ENCODE data around the gene PTPN3.

Gene PTPN3

DNA sequence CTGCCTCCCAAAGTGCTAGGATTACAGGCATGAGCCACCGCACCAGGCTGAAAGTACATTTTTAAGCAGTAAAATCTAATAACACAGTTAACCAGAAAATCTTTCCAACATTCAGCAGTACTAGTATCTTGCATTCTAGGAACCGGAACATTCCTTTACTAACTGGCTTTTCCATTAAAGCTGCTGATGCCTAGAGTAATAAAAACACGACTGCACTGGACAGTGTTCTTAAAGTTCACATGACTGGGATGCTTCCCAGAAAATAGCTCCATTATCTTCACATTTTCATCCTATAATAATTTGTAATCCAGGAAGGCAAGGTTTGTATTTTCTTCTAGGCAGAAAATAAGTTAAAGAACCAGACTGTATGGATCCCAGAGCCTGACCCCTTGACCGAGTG lies 9.8 kb downstream of the PTPN3 start:
- no peak overlapping the region for H3K9ac ChIP-seq (ENCODE audit: low read depth, low read length)
- H3K4me1 ChIP-seq (ENCODE audit: insufficient read depth, low read length) = no peaks in the 10 kb centered on the region
- H3K9me3 ChIP-seq (ENCODE audit: insufficient read depth, low read depth, low read length) = no peaks in the 10 kb centered on the region
- no peaks in the 10 kb centered on the region for H3K27me3 ChIP-seq (ENCODE audit: insufficient read depth, low read length)
- WGBS = 94% methylated on average over 4 of the region's 4 CpGs
- no peaks in the 10 kb centered on the region for H3K36me3 ChIP-seq (ENCODE audit: insufficient read depth, low read length)
- H3K4me3 ChIP-seq (ENCODE audit: low read length) = no peak overlapping the region
- H3K27ac ChIP-seq (ENCODE audit: low read depth, low read length) = no peak overlapping the region

- WGBS = 46% methylated on average over 7 of the region's 7 CpGs
Observed at GRCh38 chr9:109487247-109487646, 10.9 kb downstream of the PTPN3 start.

GRCh38 chr9:109483744-109484429 lies 14.2 kb downstream of the PTPN3 start:
- Histone ChIP-seq H3K4me1 (ENCODE audit: insufficient read depth, low read length) (no peaks in the 10 kb centered on the region), H3K36me3 (ENCODE audit: insufficient read depth, low read length) (no peaks in the 10 kb centered on the region), H3K9ac (ENCODE audit: low read depth, low read length) (no peak overlapping the region), H3K9me3 (ENCODE audit: insufficient read depth, low read depth, low read length) (no peaks in the 10 kb centered on the region), H3K27ac (ENCODE audit: low read depth, low read length) (no peak overlapping the region), H3K4me3 (ENCODE audit: low read length) (no peak overlapping the region), H3K27me3 (ENCODE audit: insufficient read depth, low read length) (no peaks in the 10 kb centered on the region)
- WGBS = 93% methylated on average over 14 of the region's 14 CpGs

More at GRCh38 chr9:109487247-109487646, 10.9 kb downstream of the PTPN3 start:
- H3K4me3 ChIP-seq (ENCODE audit: low read length) = no peak overlapping the region
- no peaks in the 10 kb centered on the region for H3K9me3 ChIP-seq (ENCODE audit: insufficient read depth, low read depth, low read length)
- no peaks in the 10 kb centered on the region for H3K27me3 ChIP-seq (ENCODE audit: insufficient read depth, low read length)
- H3K27ac ChIP-seq (ENCODE audit: low read depth, low read length) = no peak overlapping the region
- no peaks in the 10 kb centered on the region for H3K4me1 ChIP-seq (ENCODE audit: insufficient read depth, low read length)
- H3K9ac ChIP-seq (ENCODE audit: low read depth, low read length) = no peak overlapping the region
- no peaks in the 10 kb centered on the region for H3K36me3 ChIP-seq (ENCODE audit: insufficient read depth, low read length)

- Histone ChIP-seq H3K27ac (ENCODE audit: low read depth, low read length) (no peak overlapping the region), H3K4me3 (ENCODE audit: low read length) (no peak overlapping the region), H3K9ac (ENCODE audit: low read depth, low read length) (no peak overlapping the region), H3K4me1 (ENCODE audit: insufficient read depth, low read length) (no peaks in the 10 kb centered on the region), H3K36me3 (ENCODE audit: insufficient read depth, low read length) (no peaks in the 10 kb centered on the region), H3K27me3 (ENCODE audit: insufficient read depth, low read length) (no peaks in the 10 kb centered on the region), H3K9me3 (ENCODE audit: insufficient read depth, low read depth, low read length) (no peaks in the 10 kb centered on the region)
- 89% methylated on average over 3 of the region's 5 CpGs for WGBS
Observed at GRCh38 chr9:109482391-109482916, 15.7 kb downstream of the PTPN3 start.

GRCh38 chr9:109481856-109482255 lies 16.3 kb downstream of the PTPN3 start:
- no peak overlapping the region for H3K27ac ChIP-seq (ENCODE audit: low read depth, low read length)
- 77% methylated on average over 7 of the region's 7 CpGs for WGBS
- H3K36me3 ChIP-seq (ENCODE audit: insufficient read depth, low read length) = no peaks in the 10 kb centered on the region
- H3K9ac ChIP-seq (ENCODE audit: low read depth, low read length) = no peak overlapping the region
- H3K4me3 ChIP-seq (ENCODE audit: low read length) = no peak overlapping the region
- no peaks in the 10 kb centered on the region for H3K9me3 ChIP-seq (ENCODE audit: insufficient read depth, low read depth, low read length)
- no peaks in the 10 kb centered on the region for H3K27me3 ChIP-seq (ENCODE audit: insufficient read depth, low read length)
- no peaks in the 10 kb centered on the region for H3K4me1 ChIP-seq (ENCODE audit: insufficient read depth, low read length)

DNA sequence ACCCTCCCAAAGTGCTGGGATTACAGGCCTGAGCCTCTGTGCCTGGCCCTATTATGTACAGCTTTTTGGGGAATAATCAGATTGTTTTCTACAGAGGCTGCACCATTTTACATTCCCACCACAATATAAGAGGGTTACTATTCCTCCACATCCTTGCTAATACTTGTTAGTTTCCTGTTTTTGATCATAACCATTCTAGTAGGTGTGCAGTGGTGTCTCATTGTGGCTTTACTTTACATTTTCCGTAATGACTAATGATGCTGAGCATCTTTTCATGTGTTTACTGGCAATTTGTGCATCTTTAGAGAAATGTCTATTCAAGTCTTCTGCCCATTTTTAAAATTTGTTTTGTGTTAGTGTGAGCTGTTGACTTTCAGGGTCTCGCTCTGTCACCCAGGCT lies 18.3 kb downstream of the PTPN3 start:
- H3K27me3 ChIP-seq (ENCODE audit: insufficient read depth, low read length) = no peaks in the 10 kb centered on the region
- WGBS = 98% methylated on average over 2 of the region's 2 CpGs
- no peaks in the 10 kb centered on the region for H3K4me1 ChIP-seq (ENCODE audit: insufficient read depth, low read length)
- H3K4me3 ChIP-seq (ENCODE audit: low read length) = no peak overlapping the region
- no peaks in the 10 kb centered on the region for H3K36me3 ChIP-seq (ENCODE audit: insufficient read depth, low read length)
- H3K9ac ChIP-seq (ENCODE audit: low read depth, low read length) = no peak overlapping the region
- H3K27ac ChIP-seq (ENCODE audit: low read depth, low read length) = no peak overlapping the region
- H3K9me3 ChIP-seq (ENCODE audit: insufficient read depth, low read depth, low read length) = no peaks in the 10 kb centered on the region

GRCh38 chr9:109478665-109479380 lies 19.3 kb downstream of the PTPN3 start:
- Histone ChIP-seq H3K4me1 (ENCODE audit: insufficient read depth, low read length) (no peaks in the 10 kb centered on the region), H3K27ac (ENCODE audit: low read depth, low read length) (no peak overlapping the region), H3K27me3 (ENCODE audit: insufficient read depth, low read length) (no peaks in the 10 kb centered on the region), H3K9ac (ENCODE audit: low read depth, low read length) (no peak overlapping the region), H3K36me3 (ENCODE audit: insufficient read depth, low read length) (no peaks in the 10 kb centered on the region), H3K9me3 (ENCODE audit: insufficient read depth, low read depth, low read length) (no peaks in the 10 kb centered on the region), H3K4me3 (ENCODE audit: low read length) (no peak overlapping the region)
- 96% methylated on average over 8 of the region's 10 CpGs for WGBS

- WGBS = 91% methylated on average over 7 of the region's 7 CpGs
- Histone ChIP-seq H3K9me3 (ENCODE audit: insufficient read depth, low read depth, low read length) (no peaks in the 10 kb centered on the region), H3K36me3 (ENCODE audit: insufficient read depth, low read length) (no peaks in the 10 kb centered on the region), H3K27me3 (ENCODE audit: insufficient read depth, low read length) (no peaks in the 10 kb centered on the region), H3K27ac (ENCODE audit: low read depth, low read length) (no peak overlapping the region), H3K4me3 (ENCODE audit: low read length) (no peak overlapping the region), H3K4me1 (ENCODE audit: insufficient read depth, low read length) (no peaks in the 10 kb centered on the region), H3K9ac (ENCODE audit: low read depth, low read length) (no peak overlapping the region)
Observed at GRCh38 chr9:109478051-109478563, 20.0 kb downstream of the PTPN3 start.

- Histone ChIP-seq H3K36me3 (ENCODE audit: insufficient read depth, low read length) (no peaks in the 10 kb centered on the region), H3K9me3 (ENCODE audit: insufficient read depth, low read depth, low read length) (no peaks in the 10 kb centered on the region), H3K4me1 (ENCODE audit: insufficient read depth, low read length) (no peaks in the 10 kb centered on the region), H3K9ac (ENCODE audit: low read depth, low read length) (no peak overlapping the region), H3K27me3 (ENCODE audit: insufficient read depth, low read length) (no peaks in the 10 kb centered on the region), H3K4me3 (ENCODE audit: low read length) (no peak overlapping the region), H3K27ac (ENCODE audit: low read depth, low read length) (no peak overlapping the region)
- WGBS = 89% methylated on average over 11 of the region's 11 CpGs
Observed at GRCh38 chr9:109477258-109478050, 20.7 kb downstream of the PTPN3 start.

DNA sequence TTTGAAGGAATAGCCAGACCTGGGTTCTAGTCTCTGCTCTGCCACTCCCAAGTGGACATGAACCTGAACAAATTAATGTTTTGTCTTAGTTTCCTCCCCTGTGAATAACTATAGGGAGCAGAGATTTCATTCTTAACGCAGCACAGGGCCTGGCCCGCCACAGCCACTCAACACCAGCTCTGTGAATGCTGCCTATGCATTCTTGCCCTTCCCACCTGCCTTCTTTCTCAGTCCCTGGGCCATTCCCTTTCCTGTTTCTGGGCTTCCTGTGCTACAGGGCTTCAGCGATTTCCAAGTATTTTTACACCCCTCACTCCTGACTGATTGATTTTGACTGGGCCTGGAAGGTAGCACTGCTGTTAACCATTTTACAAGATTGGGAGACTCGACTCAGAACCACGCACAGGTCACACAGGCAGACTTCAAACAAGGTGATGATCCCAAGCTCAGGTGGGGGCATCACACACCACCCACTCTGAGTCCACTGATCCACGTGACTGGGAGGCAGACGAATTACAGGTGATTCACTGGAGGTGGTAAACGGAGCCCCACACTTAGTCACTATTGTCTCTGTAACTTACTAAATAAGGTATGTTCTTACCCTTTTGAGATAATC lies 21.4 kb downstream of the PTPN3 start:
- Histone ChIP-seq H3K27me3 (ENCODE audit: insufficient read depth, low read length) (no peaks in the 10 kb centered on the region), H3K9me3 (ENCODE audit: insufficient read depth, low read depth, low read length) (no peaks in the 10 kb centered on the region), H3K4me1 (ENCODE audit: insufficient read depth, low read length) (no peaks in the 10 kb centered on the region), H3K27ac (ENCODE audit: low read depth, low read length) (no peak overlapping the region), H3K4me3 (ENCODE audit: low read length) (no peak overlapping the region), H3K36me3 (ENCODE audit: insufficient read depth, low read length) (no peaks in the 10 kb centered on the region), H3K9ac (ENCODE audit: low read depth, low read length) (no peak overlapping the region)
- WGBS = 88% methylated on average over 8 of the region's 8 CpGs

Measured in HUES64 (cell line).